Stimulated activated CD4-positive, alpha-beta T cell treated with anti-CD3 and anti-CD28 coated beads, Interleukin-4, amount 100 ng/mL, for 1 hour (primary cell): ENCODE results near the gene DAP3.
A peak's percentile ranks its signal among the peaks of the same experiment; 100 is the strongest.
"Not testable (repeated sequence)": the region's sequence is repeated elsewhere in the genome, so short reads cannot be mapped to it uniquely, and the experiment has no call there.

Experiments used
- DNase-seq: peaks from one replicate; pipeline ENCODE4 v3.0.0-alpha.2; 2020

Gene DAP3

GRCh38 chr1:155687705-155688323 is 1.1 kb upstream of the DAP3 start:
- not testable (repeated sequence) for DNase-seq

- peak; percentile 91 for DNase-seq
These were observed 389 bp upstream of the DAP3 start, which contains the start of gene YY1AP1 for GRCh38 chr1:155688324-155689080. TSS of gene YY1AP1 (minus strand) at chr1:155688774. CDS start at chr1:155680436, 8,338 bp downstream.

GRCh38 chr1:155691992-155692528 is 3.2 kb downstream of the DAP3 start:
- no peak for DNase-seq

- no peak for DNase-seq
These were observed 5.3 kb downstream of the DAP3 start for GRCh38 chr1:155694167-155694566.

GRCh38 chr1:155695072-155695471 is 6.2 kb downstream of the DAP3 start:
- no peak for DNase-seq

- DNase-seq: no peak
These were observed 6.7 kb downstream of the DAP3 start for GRCh38 chr1:155695608-155696007.

GRCh38 chr1:155696524-155696923 is 7.6 kb downstream of the DAP3 start:
- no peak for DNase-seq

GRCh38 chr1:155697046-155697445 is 8.2 kb downstream of the DAP3 start:
- DNase-seq: no peak

GRCh38 chr1:155697616-155698015 is 8.7 kb downstream of the DAP3 start:
- DNase-seq: not testable (repeated sequence)

- DNase-seq: no peak
These were observed 9.6 kb downstream of the DAP3 start for GRCh38 chr1:155698382-155699038.

- not testable (repeated sequence) for DNase-seq
These were observed 10.2 kb downstream of the DAP3 start for GRCh38 chr1:155699062-155699461.

- not testable (repeated sequence) for DNase-seq
These were observed 12.8 kb downstream of the DAP3 start for GRCh38 chr1:155701675-155702074.

GRCh38 chr1:155703216-155703615 is 14.3 kb downstream of the DAP3 start:
- DNase-seq: no peak

GRCh38 chr1:155704414-155704813 is 15.5 kb downstream of the DAP3 start:
- not testable (repeated sequence) for DNase-seq

- no peak for DNase-seq
These were observed 17.2 kb downstream of the DAP3 start for GRCh38 chr1:155706139-155706538.

GRCh38 chr1:155709391-155709790 is 20.5 kb downstream of the DAP3 start:
- no peak for DNase-seq

- not testable (repeated sequence) for DNase-seq
These were observed 22.6 kb downstream of the DAP3 start for GRCh38 chr1:155711457-155711856.

- not testable (repeated sequence) for DNase-seq
These were observed 23.7 kb downstream of the DAP3 start for GRCh38 chr1:155712636-155713035.

GRCh38 chr1:155713075-155713474 is 24.2 kb downstream of the DAP3 start:
- no peak for DNase-seq

- not testable (repeated sequence) for DNase-seq
These were observed 26.2 kb downstream of the DAP3 start for GRCh38 chr1:155715056-155715455.

GRCh38 chr1:155715777-155716176 is 26.9 kb downstream of the DAP3 start:
- no peak for DNase-seq

- DNase-seq: no peak
These were observed 28.1 kb downstream of the DAP3 start for GRCh38 chr1:155717041-155717440.

- DNase-seq: not testable (repeated sequence)
These were observed 29.7 kb downstream of the DAP3 start for GRCh38 chr1:155718524-155719115.
